RPMI7951 (cell line): ENCODE results near the gene C22orf39. TPM values are rescaled to one million over a fixed set of nuclear protein-coding genes. Genes with fewer than 3 reads are reported as not detected.
A peak's percentile ranks its signal among the peaks of the same experiment; 100 is the strongest.

ENCODE experiments used
- DNase-seq: peaks from one replicate; pipeline ENCODE4 v3.0.0-alpha.2; 2012; ENCODE audit warnings: low read depth
- total RNA-seq: library from RNA; depleted of rRNA; stranded (reverse); fragments of >200 nt; shearing (Covaris generic); gene quantifications from 2 replicates; pipeline ENCODE4 v1.2.3, GENCODE V29; 2014

The C22orf39 gene
- total RNA-seq, 1 experiment from 2014 or later: 25.0 TPM

DNA sequence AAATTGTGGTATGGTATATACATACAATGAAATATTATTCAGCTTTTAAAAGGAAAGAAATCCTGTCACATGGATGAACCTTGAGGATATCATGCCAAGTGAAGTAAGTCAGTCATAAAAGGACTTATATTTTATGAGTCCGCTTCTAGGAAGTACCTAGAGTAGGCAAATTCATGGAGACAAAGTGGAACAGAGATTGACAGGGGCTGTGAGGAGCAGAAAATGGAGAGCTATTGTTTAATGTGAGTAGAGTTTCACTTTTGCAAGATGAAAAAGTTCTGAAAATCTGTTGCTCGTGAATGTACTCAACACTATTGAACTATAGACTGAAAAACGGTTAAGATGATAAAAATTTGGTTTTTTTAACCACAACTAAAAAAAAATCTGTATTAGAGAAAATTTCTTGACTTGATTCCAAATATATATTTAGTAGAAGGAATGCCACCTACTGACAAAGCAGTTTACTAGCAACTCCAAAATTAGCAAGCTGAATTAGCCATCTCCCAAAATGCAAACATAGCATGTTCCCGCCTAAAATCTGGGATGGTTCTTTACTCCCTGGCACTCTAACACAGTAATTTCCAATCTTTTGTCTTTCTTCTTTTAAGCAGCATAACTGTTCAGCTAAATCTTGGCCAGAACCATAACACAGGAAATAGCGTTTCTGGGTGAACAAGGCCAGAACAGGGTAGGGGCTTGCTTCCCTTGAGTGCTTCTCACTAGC, 30.0 kb upstream of the C22orf39 start:
- peak; percentile 11 for DNase-seq

DNA sequence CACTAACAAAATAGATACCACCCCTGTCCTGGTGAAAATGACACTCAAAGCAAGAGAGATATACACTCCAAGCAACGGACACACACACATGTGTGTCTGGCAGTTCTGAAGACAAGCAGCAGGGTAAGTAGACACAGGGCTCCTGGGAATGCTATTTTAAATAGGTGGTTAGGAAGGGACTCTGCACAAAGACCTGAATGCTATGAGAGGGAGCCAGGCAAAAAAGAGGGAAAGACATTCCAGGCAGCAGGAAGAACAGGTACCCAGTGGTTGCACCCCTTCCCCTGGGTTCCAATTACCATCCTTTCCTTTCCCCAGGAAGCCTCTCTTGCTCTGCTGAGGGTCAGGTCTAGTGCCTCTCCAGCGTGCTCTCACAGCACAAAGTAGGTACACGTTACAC, 28.5 kb upstream of the C22orf39 start:
- no peak for DNase-seq

DNA sequence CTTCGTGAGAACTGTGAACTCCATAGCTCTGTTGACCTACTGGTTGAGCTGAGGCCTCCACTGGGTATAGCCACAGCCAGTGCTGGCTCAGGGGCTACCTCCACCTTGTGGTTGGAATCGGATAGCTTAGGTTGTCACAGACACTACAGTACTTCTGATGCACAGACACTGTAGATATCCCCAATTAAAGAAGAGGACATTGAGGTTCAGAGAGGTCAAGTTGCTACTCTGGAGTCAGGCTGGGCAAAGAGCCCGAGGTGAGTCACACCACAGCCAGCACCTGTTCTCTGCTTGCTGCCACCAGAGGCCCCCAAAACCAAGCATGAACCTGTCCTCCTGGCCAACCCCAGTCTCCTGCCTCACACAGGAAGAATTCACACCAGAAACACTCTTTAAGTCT, 26.1 kb upstream of the C22orf39 start:
- no peak for DNase-seq

DNA sequence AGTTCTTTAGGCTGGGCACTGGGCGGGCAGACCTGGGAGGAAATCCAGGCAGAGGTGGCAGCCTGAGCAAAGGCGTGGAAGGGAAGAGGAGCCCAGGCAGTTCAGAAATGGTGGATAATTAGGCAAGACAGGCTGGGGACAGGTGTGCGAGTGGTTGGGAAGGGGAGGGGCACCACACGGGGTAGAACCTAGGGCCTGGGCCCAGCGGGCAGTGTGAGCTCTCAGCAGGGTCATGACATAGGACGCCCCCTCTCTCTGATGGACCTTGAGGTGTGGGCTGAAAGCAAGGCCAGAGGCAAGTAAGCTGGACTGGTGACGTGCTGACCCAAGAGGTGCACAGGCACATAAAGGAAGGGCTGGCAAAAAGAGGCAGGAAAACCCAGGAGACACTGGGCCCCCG, 24.7 kb upstream of the C22orf39 start:
- no peak for DNase-seq

GRCh38 chr22:19471572-19471971, 24.1 kb upstream of the C22orf39 start:
- no peak for DNase-seq

DNA sequence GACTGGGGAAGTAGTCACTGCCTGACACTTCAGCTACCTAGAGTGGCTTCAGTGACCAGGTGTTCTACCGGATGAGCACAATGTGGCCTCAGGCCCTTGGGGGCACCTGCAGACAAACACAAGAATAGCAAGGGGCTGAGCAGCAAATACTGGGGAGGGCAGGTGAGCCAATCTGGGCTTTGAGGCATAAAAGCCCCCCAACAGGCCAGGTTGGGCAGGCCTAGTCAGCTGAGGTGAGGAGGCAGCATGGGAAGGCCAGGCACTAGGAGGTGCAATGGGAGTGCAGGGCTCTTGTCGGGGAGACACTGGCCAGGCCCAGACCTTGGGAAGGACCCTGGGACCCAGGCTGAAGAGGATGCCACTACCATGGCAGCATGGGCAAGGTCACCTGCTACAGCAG, 22.5 kb upstream of the C22orf39 start:
- no peak for DNase-seq

DNA sequence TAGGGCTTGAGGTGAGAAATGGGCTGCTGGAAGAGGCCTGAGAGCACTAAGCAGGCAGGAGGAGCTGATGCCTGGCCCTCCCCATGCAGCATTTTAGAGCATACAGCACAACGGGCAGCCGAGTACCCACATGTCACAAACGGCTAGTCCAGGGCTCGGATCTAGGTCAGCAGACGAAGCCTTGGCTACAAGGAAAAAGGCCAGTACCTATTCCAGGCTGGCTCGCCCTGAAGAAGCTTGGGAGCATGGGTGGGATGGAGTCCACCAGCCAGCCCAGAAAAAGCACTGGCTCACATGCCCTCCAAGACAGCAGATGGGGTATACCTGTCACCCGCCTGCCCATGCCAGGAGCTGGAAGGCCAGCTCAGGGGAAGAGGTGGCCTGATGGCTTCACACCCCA, 21.9 kb upstream of the C22orf39 start:
- DNase-seq: no peak

DNA sequence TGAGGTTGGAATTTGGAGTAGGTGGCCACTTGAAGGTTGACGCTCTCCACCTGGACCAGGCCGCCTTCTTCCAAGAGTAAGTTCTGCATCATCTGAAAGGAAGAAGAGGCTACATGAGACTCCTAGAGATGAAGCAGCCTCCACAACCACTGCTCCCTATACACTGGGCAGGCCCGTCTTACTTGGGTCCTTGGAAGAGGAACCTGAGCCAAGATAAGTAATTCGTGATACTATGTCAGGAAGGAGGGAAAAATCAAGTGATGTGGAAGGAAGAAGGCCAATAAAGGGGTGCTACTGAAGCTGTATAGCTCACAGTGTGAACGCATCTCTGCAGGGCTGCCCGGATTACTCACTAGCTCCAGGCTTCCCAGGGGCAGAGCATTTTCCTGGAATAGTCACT, 20.4 kb upstream of the C22orf39 start:
- DNase-seq: no peak

DNA sequence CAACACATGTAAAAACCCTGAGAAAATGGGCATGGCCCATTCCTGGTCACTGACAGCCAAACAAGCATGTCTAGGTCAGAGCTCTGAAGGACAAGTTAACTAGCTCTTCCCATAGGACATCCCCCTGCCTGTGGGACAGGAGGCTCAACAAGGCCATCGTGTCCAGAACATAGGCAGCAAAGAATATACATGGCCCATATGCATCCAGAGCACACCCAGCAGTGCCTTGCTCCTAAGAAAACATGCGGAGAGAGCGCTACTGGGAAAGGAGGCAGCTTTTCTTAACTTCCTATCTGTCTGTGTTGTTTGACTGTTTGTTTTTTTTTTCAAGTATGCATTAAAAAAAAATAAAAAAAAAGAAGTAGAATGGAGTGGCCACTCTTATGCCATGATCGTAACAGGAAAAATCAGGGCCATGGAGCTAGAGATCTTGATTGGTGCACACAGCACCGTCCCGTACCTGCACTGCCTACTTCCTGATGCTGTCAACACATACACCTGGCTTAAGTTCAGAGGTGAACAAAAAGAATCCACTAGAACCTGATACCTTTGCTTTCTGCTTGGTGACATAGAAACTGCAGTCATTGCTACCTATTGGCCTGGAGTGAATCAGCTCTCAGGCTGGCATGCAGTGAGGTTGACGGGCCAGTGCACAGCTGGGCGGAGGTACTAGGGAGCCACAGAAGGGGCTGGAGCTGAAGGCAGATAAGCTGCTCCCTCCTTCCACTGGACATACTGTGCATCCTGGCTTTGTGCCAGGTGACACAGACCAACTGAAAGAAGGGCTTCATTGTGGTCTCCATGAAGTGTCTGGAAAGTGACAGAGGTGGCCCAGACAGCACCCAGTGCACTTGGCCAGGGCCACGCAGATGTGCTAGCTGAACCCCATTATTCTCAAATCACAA, 19.6 kb upstream of the C22orf39 start:
- DNase-seq: no peak

GRCh38 chr22:19466126-19466716, 18.7 kb upstream of the C22orf39 start:
- DNase-seq: no peak

- DNase-seq: no peak
Observed at GRCh38 chr22:19464975-19465374, 17.5 kb upstream of the C22orf39 start.

GRCh38 chr22:19464546-19464945, 17.0 kb upstream of the C22orf39 start:
- no peak for DNase-seq

GRCh38 chr22:19463491-19464469, 16.3 kb upstream of the C22orf39 start:
- DNase-seq: peak; percentile 84

GRCh38 chr22:19463008-19463407, 15.5 kb upstream of the C22orf39 start:
- no peak for DNase-seq

- no peak for DNase-seq
Observed at GRCh38 chr22:19461506-19461905, 14.0 kb upstream of the C22orf39 start.

- DNase-seq: no peak
Observed at GRCh38 chr22:19460036-19460435, 12.5 kb upstream of the C22orf39 start.

DNA sequence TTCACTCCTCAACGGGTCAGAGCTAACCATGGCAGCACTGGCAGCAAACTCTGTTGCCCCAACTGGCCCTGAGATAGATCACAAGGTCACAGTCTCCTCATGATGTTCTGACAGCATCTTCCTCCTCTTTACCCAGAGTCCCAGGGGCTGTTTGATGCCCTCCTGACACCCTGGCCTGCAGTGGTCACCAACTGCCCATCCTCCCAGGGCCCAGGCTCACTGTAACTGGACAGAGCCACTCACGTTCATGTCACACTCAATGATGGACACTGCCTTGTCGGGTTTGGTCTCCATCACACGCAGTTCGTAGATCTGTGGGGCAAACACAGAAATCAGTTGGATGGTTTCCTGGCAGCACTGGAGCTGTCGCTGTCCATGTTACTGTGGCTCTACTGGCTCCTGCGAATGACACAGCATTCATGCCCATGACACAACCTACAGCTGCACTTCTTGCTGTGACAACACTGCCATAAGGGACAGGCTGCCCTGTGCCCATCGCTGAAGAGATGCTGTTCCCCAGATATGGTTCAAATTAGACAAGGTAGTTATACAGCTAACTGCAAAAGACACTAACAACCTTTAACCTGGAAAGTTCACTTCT, 10.4 kb upstream of the C22orf39 start:
- no peak for DNase-seq

DNA sequence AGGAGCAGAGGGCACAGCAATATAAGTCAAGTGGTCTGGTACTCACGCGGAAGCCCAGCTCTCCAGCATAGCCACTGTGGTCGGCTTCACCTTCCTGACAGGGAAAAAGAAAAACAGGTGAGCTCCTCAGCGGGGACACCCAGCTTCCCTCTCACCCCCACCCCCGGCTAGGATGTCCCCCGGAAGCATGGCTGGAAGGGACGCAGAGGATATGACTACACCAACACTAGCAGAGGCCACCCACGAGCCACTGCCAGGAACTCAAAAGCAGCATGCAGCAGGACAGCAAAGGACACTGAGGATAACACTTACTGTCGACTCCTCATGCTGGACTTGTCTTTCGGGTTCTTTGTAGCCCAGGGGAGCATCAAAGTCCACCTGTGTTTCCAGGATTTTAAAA, 9.0 kb upstream of the C22orf39 start:
- DNase-seq: no peak

- no peak for DNase-seq
Observed at GRCh38 chr22:19455585-19456370, 8.3 kb upstream of the C22orf39 start.

DNA sequence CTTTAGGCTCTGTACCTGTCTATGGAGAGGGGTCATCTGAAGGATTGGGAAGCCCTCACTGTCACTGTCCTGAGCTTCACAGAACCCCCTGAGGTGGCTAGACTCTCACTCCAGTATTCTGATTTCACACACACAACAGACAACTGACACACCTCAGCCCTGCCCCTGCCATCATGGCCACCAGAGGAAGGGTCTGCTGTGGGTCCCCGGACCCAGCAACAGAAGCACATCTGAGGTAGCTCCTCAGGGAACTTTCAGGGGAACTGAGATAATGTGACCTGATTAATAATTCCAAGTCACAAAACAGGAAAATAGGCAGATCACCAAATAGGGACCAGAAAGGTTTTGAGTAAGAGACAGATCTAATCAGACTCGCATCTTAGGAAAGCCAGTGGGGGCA, 7.5 kb upstream of the C22orf39 start:
- no peak for DNase-seq
